ENCODE data around the gene CELF5. TPM values are rescaled to one million over a fixed set of nuclear protein-coding genes. Genes with fewer than 3 reads are reported as not detected.

CELF5 gene
- total and polyA plus RNA-seq, 9 of the 15 experiments (the other 6 are each of a cell fraction or from before 2014, with no cell fraction given) = 0.01 to 0.56 (median 0.22) TPM

DNA sequence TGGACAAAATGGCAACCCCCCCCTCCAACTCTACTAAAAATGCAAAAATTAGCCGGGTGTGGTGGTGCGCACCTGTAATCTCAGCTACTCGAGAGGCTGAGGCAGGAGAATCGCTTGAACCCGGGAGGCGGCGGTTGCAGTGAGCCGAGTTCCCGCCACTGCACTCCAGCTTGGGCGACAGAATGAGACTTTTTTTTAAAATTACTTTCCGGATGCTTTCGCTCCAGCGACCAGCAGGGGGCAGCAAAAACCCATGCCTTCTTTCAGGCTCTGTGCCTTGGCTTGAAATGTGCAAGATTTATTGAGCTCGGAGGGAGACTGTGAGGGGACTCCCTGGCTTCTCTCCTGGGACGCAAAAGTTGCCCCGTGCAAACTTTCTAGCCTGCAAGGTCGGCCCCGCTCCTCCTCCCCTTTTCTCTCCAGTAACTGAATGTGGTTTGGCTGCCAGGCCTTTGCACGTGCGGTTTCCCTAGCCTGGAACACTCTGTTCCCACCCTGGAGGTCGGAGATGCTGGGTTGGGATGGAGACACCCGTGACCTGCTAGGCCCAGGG is 80.5 kb downstream of the CELF5 start (continued):
- no peak for TF ChIP-seq BCLAF1 (IDR thresholded peaks at IDR 0.05; ENCODE audit: borderline replicate concordance in 1 of 2, control insufficient read depth in 1 of 2, low read depth in 2 of 2, low read length in 1 of 2)
- TF ChIP-seq ZFP30 (CRISPR knock-in tag; IDR thresholded peaks at IDR 0.05; ENCODE audit: borderline replicate concordance) = no peak
- TF ChIP-seq KDM1A (IDR thresholded peaks at IDR 0.05) = no peak
- TF ChIP-seq MCM7 (IDR thresholded peaks at IDR 0.05) = no peak
- no peak for TF ChIP-seq ZNF239 (CRISPR knock-in tag; IDR thresholded peaks at IDR 0.05)
- no peak for TF ChIP-seq ZMIZ1 (IDR thresholded peaks at IDR 0.05; ENCODE audit: low read depth in 2 of 2, low read length in 2 of 2)
- 0 out of 2 replicates have a peak, but pooled peaks have one; percentile 53 for TF ChIP-seq REST (IDR thresholded peaks at IDR 0.05; ENCODE audit: borderline replicate concordance)
- TF ChIP-seq REST (CRISPR knock-in tag; IDR thresholded peaks at IDR 0.05; ENCODE audit: low read depth) = no peak
- no peak for TF ChIP-seq ELK3 (CRISPR knock-in tag; IDR thresholded peaks at IDR 0.05)
- no peak for TF ChIP-seq ARHGAP35 (IDR thresholded peaks at IDR 0.05; ENCODE audit: partially characterized antibody)
- peak in 1 of 2 experiments; percentile 25; a peak in 1 of 4 replicates for TF ChIP-seq RCOR1 (IDR thresholded peaks at IDR 0.05; ENCODE audit: borderline replicate concordance in 1 of 2, low read depth in 2 of 2, low read length in 2 of 2)

Data from K562 (cell line).